Activated CD8-positive, alpha-beta T cell treated with anti-CD3 and anti-CD28 coated beads for 36 hours (primary cell): ENCODE data around the gene SNX22. TPM values are rescaled to one million over a fixed set of nuclear protein-coding genes. Genes with fewer than 3 reads are reported as not detected.

Experiments used
- ATAC-seq: fragments of 200-7000 bp; cut with Tn5 transposase; one replicate; pipeline ENCODE4 v1.10.0; 2021; ENCODE audit warnings: mild to moderate bottlenecking, moderate library complexity
- CTCF ChIA-PET: fragments of 350-600 bp; sonication (Branson Sonifier 250); formaldehyde crosslinking; loops from one replicate; lab custom pipeline; 2021; ENCODE audit warnings: antibody characterized with exemption; lab: Charles Lee
- POLR2A ChIA-PET: fragments of 350-600 bp; sonication (Branson Sonifier 250); formaldehyde crosslinking; loops from one replicate; lab custom pipeline; 2021; ENCODE audit warnings: antibody characterized with exemption; lab: Charles Lee
- DNase-seq: peaks from one replicate; pipeline ENCODE4 v3.0.0-alpha.2; 2020
- H3K27ac Mint-ChIP-seq: one replicate; pipeline ENCODE4 v1.8.0; 2021; ENCODE audit warnings: mild to moderate bottlenecking, mixed read lengths
- H3K27me3 Mint-ChIP-seq: one replicate; pipeline ENCODE4 v1.8.0; 2021; ENCODE audit warnings: mixed read lengths
- H3K36me3 Mint-ChIP-seq: one replicate; pipeline ENCODE4 v1.8.0; 2021; ENCODE audit warnings: low read depth, mixed read lengths
- H3K4me1 Mint-ChIP-seq: one replicate; pipeline ENCODE4 v1.8.0; 2021; ENCODE audit warnings: low read depth, mixed read lengths
- H3K4me3 Mint-ChIP-seq: one replicate; pipeline ENCODE4 v1.8.0; 2021; ENCODE audit warnings: mild to moderate bottlenecking, moderate library complexity, mixed read lengths
- H3K9me3 Mint-ChIP-seq: one replicate; pipeline ENCODE4 v1.8.0; 2021; ENCODE audit warnings: mixed read lengths
- CTCF ChIP-seq: fragments of 200-600 bp; IDR thresholded peaks from one replicate; pipeline ENCODE4 v1.8.0; 2022; ENCODE audit warnings: antibody characterized with exemption, mild to moderate bottlenecking
- intact Hi-C: fragments of 100-400 bp; cut with micrococcal nuclease; formaldehyde crosslinking; loops from one replicate; pipeline ENCODE4 v1.10.0; 2022
- total RNA-seq, 2 experiments: library from RNA; stranded (reverse); gene quantifications; one replicate each; pipeline ENCODE4 v1.2.3, GENCODE V29; 2021

SNX22 gene
- total RNA-seq, 2 experiments from 2014 or later = 1.6 to 1.8 TPM

- Mint-ChIP-seq H3K36me3 (peaks cover 14% of the 10 kb centered on the region), H3K27me3 (no peaks in the 10 kb centered on the region), H3K9me3 (no peaks in the 10 kb centered on the region), H3K4me3 (no peak overlapping the region), H3K27ac (no peak overlapping the region), H3K4me1 (peaks cover 27% of the 10 kb centered on the region)
- DNase-seq (no peak), ATAC-seq (no peak)
- TF ChIP-seq CTCF = no peak
- ChIA-PET POLR2A (interaction anchor here (0.6 kb wide), 1 partner anchor 12 kb away, joined by 3 read pairs; no protein-coding TSS in a partner anchor), CTCF (interaction anchor here (0.9 to 2.2 kb wide), 3 partner anchors 13 to 562 kb away, joined by 3 to 8 read pairs (median 3); no protein-coding TSS in a partner anchor)
- intact Hi-C loops = no loop called here
These were observed 14.8 kb downstream of the SNX22 start for GRCh38 chr15:64166102-64166890.

GRCh38 chr15:64180235-64180824 is 28.8 kb downstream of the SNX22 start:
- H3K9me3 Mint-ChIP-seq = no peaks in the 10 kb centered on the region
- no peaks in the 10 kb centered on the region for H3K27me3 Mint-ChIP-seq
- ATAC-seq (no peak), DNase-seq (no peak)
- intact Hi-C loops = no loop called here
- no peak overlapping the region for H3K27ac Mint-ChIP-seq
- ChIA-PET POLR2A (interaction anchor here (0.8 kb wide), 1 partner anchor 17 kb away, joined by 3 read pairs; the partner anchor contains the start of gene PPIB), CTCF (no interaction called here)
- H3K4me1 Mint-ChIP-seq = no peaks in the 10 kb centered on the region
- no peak for TF ChIP-seq CTCF
- peaks cover 5% of the 10 kb centered on the region for H3K36me3 Mint-ChIP-seq
- no peak overlapping the region for H3K4me3 Mint-ChIP-seq

GRCh38 chr15:64182859-64183370 is 31.4 kb downstream of the SNX22 start:
- ChIA-PET POLR2A (no interaction called here), CTCF (no interaction called here)
- Mint-ChIP-seq H3K9me3 (no peaks in the 10 kb centered on the region), H3K4me3 (no peak overlapping the region), H3K36me3 (peaks cover 8% of the 10 kb centered on the region), H3K27ac (no peak overlapping the region), H3K27me3 (no peaks in the 10 kb centered on the region), H3K4me1 (peaks cover 4% of the 10 kb centered on the region)
- DNase-seq = no peak
- intact Hi-C loops = no loop called here
- ATAC-seq = no peak
- no peak for TF ChIP-seq CTCF

- ATAC-seq = no peak
- Mint-ChIP-seq H3K9me3 (no peaks in the 10 kb centered on the region), H3K27ac (no peak overlapping the region), H3K4me1 (peaks cover 12% of the 10 kb centered on the region), H3K27me3 (no peaks in the 10 kb centered on the region), H3K36me3 (peaks cover 11% of the 10 kb centered on the region), H3K4me3 (no peak overlapping the region)
- POLR2A ChIA-PET = interaction anchor here (0.6 to 1.1 kb wide), 3 partner anchors 14 to 1368 kb away, joined by 3 to 4 read pairs (median 3); no protein-coding TSS in a partner anchor
- intact Hi-C loops = no loop called here
- CTCF ChIA-PET = interaction anchor here (1.3 to 1.6 kb wide), 2 partner anchors 32 to 46 kb away, joined by 3 read pairs; no protein-coding TSS in a partner anchor
- TF ChIP-seq CTCF = no peak
- no peak for DNase-seq
These were observed 33.8 kb downstream of the SNX22 start for GRCh38 chr15:64185146-64185911.
